ENCODE measurements around the gene SPDYE16.

The SPDYE16 gene

DNA sequence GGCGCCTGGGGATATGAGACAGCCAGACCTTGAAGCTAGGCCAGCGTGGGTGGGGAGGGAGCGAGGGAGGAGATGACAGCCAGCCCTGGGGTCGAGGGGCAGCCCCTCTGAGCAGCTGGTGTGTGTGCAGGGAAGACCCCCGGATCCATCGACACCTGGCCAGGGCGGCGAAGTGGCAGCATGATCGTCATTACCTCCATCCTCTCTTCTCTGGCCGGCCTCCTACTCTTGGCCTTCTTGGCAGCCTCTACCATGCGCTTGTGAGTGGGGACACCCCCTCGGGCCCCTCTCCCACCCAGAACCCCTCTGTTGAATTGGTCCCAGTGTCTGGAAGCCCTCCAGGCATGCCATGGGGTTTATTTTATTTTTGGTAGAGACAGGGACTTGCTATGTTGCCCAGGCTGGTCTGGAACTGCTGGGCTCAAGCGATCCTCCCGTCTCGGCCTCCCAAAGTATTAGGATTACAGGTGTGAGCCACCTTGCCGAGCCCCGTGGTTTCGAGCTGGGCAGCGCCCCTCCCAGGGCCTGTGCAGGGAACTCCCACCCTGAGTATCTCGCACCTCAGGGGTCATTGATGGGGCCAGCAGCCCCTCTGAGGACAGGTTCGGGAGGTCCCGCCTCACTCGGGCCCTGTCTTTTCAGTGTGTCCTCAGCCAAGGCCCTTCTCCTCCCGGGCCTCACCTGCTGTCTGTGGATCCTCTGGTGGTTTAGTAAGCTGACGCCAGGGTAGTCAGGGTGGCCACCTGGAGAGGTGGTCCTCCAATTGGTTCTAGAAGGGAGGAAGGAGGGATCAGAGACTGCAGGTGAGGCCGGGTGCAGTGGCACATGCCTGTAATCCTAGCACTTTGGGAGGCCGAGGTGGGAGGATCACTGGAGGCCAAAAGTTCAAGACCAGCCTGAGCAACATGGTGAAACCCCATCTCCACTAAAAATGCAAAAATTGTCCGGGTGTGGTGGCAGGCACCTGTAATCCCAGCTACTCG, 29.0 kb downstream of the SPDYE16 start:
- TF ChIP-seq EP300 (IDR thresholded peaks at IDR 0.05; ENCODE audit: borderline replicate concordance) (no peak), REST (IDR thresholded peaks at IDR 0.05; ENCODE audit: low read depth) (no peak), TCF12 (IDR thresholded peaks at IDR 0.05; ENCODE audit: low read depth) (no peak), RAD21 (IDR thresholded peaks at IDR 0.05; ENCODE audit: low read depth) (no peak), EGR1 (IDR thresholded peaks at IDR 0.05) (no peak)
- TF ChIP-seq, protein P1, sequence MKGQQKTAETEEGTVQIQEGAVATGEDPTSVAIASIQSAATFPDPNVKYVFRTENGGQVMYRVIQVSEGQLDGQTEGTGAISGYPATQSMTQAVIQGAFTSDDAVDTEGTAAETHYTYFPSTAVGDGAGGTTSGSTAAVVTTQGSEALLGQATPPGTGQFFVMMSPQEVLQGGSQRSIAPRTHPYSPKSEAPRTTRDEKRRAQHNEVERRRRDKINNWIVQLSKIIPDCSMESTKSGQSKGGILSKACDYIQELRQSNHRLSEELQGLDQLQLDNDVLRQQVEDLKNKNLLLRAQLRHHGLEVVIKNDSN (IDR thresholded peaks at IDR 0.05), result no peak

GRCh38 chr7:76512941-76513816, 29.9 kb downstream of the SPDYE16 start:
- TF ChIP-seq CREB1 (IDR thresholded peaks at IDR 0.05; ENCODE audit: low read depth), result no peak
- 0 out of 2 replicates have a peak, but pooled peaks have one; percentile 27 for TF ChIP-seq EP300 (IDR thresholded peaks at IDR 0.05; ENCODE audit: borderline replicate concordance)
- TF ChIP-seq YY1 (IDR thresholded peaks at IDR 0.05; ENCODE audit: low read depth), result no peak
- no peak for TF ChIP-seq TCF12 (IDR thresholded peaks at IDR 0.05; ENCODE audit: low read depth)
- no peak for TF ChIP-seq EGR1 (IDR thresholded peaks at IDR 0.05)
- TF ChIP-seq ZBTB7A (IDR thresholded peaks at IDR 0.05; ENCODE audit: low read depth), result peak; percentile 44; the same call in 1 of the 2 replicates
- no peak for TF ChIP-seq RAD21 (IDR thresholded peaks at IDR 0.05; ENCODE audit: low read depth)
- 0 out of 2 replicates have a peak, but pooled peaks have one; percentile 26 for TF ChIP-seq NFIC (IDR thresholded peaks at IDR 0.05)
- TF ChIP-seq REST (IDR thresholded peaks at IDR 0.05; ENCODE audit: low read depth), result no peak
- TF ChIP-seq TEAD4 (IDR thresholded peaks at IDR 0.05), result 0 out of 2 replicates have a peak, but pooled peaks have one; percentile 13

GRCh38 chr7:76509931-76510877, 32.9 kb downstream of the SPDYE16 start, which contains the start of gene UPK3B:
Gene UPK3B (plus strand): TSS chr7:76510552. CDS start chr7:76510653, 101 bp downstream.
- TF ChIP-seq YY1 (IDR thresholded peaks at IDR 0.05; ENCODE audit: low read depth) (peak; percentile 20; the same call in 1 of the 2 replicates), CREB1 (IDR thresholded peaks at IDR 0.05; ENCODE audit: low read depth) (peak; percentile 29; the same call in 1 of the 2 replicates), EGR1 (IDR thresholded peaks at IDR 0.05) (no peak), EP300 (IDR thresholded peaks at IDR 0.05; ENCODE audit: borderline replicate concordance) (peak; percentile 79), TAF1 (IDR thresholded peaks at IDR 0.05; ENCODE audit: low read depth) (no peak; the same call in 1 of the 2 replicates), FOXM1 (IDR thresholded peaks at IDR 0.05; ENCODE audit: borderline replicate concordance, low read depth) (peak; percentile 56; the same call in 1 of the 2 replicates), TCF12 (IDR thresholded peaks at IDR 0.05; ENCODE audit: low read depth) (peak; percentile 93), RAD21 (IDR thresholded peaks at IDR 0.05; ENCODE audit: low read depth) (peak; percentile 51; the same call in 1 of the 2 replicates), TEAD4 (IDR thresholded peaks at IDR 0.05) (peak; percentile 97), ZBTB7A (IDR thresholded peaks at IDR 0.05; ENCODE audit: low read depth) (peak; percentile 93), REST (IDR thresholded peaks at IDR 0.05; ENCODE audit: low read depth) (no peak), CEBPB (IDR thresholded peaks at IDR 0.05) (0 out of 2 replicates have a peak, but pooled peaks have one; percentile 18), NFIC (IDR thresholded peaks at IDR 0.05) (peak; percentile 43)
- TF ChIP-seq, protein P1 (IDR thresholded peaks at IDR 0.05), result peak; percentile 34
- TF ChIP-seq, protein P2, sequence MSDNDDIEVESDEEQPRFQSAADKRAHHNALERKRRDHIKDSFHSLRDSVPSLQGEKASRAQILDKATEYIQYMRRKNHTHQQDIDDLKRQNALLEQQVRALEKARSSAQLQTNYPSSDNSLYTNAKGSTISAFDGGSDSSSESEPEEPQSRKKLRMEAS (IDR thresholded peaks at IDR 0.05), result peak; percentile 77

Data from Ishikawa (cell line).